ENCODE measurements around the gene GPNMB. TPM values are rescaled to one million over a fixed set of nuclear protein-coding genes. Genes with fewer than 3 reads are reported as not detected.

GPNMB gene
- total RNA-seq, 1 donor from 2014 or later: 0.13 TPM

DNA sequence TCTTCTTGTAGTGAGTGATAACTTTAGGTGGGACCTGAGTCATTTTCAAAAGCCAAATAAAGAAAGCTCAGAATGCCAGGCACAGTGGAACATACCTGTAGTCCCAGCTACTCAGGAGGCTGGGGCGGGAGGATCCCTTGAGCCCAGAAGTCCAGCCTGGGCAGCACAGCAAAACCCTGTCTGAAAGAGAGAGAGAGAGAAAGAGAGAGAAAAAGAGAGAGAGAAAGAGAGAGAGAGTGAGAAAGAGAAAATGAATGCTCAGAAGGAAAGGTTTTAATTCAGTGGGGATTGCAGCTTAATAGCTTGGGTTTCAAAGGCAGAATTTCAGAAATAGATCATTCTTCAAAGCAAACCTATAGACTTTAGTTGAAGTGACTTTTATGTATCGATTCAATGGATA lies 25.7 kb downstream of the GPNMB start:
- DNase-seq (ENCODE audit: low read depth in 2 of 2): no peak

DNA sequence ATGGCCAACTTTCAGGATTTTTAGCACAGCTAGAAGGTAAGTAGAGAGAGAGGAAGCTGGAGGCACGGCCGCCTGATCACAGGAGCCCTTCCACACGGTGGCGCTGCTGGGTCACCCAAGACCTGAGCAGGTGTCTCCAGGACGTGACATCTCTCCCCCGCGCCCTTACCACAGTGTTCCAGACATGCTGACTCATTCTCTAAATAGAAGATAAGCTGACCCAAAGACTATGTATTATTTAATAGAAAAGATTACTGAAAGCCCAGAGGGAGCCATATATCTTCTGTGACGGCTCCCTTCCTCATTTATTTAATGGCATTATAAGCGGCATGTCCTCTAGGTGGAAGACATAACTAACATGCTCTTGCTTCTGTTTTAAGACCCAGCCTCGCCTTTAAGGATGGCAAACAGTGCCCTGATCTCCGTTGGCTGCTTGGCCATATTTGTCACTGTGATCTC lies 26.6 kb downstream of the GPNMB start:
- peak; percentile 32 to 93 for DNase-seq (ENCODE audit: low read depth in 2 of 2)

DNA sequence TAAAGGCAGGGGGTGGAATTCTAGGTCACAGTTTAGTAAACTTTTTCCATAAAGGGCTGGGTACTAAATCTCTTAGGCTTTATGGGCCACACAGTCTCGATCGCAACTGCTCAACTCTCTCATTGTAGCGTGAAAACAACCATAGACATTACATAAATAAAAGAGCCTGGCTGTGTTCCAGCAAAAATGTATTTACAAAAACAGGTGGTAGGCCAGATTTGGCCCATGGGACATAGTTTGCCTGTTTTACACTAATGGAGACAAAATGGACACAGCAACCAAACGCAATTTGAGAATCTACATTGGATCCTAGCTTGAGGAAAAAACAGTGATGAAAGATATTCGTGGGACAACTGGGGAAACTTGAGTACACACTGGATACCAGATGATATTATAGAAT lies 29.3 kb downstream of the GPNMB start:
- DNase-seq (ENCODE audit: low read depth in 2 of 2): peak in 1 of 2 donors; percentile 46

DNA sequence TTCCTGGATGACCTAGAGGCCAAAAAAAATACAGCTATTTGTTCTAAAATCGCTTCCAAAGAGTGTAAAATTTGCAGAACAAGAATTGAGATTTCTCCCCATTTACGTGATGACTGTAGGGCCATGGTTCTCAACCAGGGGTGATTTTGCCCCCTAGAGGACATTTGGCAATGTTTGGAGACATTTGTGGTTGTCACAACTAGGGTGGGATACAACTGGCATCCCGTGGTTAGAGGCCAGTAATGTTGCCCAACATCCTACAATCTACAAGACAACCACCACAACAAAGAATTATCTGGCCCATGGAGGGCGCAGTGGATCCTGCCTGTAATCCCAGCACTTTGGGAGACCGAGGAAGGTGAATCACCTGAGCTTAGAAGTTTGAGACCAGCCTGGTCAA lies 29.8 kb downstream of the GPNMB start:
- no peak for DNase-seq (ENCODE audit: low read depth in 2 of 2)

DNA sequence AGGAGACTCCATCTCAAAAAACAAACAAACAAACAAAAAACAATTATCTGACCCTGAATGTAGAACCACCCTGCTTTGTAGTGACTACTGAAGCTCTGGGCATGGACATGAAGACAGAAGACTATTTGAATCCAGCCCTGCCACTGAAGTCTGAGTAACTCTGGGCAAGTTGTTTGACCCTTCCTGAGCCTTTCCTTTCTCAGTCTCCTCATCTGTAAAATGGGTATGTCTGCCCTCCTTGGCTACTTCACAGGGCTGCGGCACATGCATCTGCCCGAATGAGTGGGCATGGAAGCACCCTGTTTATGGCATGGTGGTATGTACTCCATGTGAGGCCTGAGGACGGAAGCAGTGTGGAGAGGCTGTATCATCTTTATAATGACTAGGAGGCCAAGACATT lies 30.4 kb downstream of the GPNMB start:
- no peak for DNase-seq (ENCODE audit: low read depth in 2 of 2)

DNA sequence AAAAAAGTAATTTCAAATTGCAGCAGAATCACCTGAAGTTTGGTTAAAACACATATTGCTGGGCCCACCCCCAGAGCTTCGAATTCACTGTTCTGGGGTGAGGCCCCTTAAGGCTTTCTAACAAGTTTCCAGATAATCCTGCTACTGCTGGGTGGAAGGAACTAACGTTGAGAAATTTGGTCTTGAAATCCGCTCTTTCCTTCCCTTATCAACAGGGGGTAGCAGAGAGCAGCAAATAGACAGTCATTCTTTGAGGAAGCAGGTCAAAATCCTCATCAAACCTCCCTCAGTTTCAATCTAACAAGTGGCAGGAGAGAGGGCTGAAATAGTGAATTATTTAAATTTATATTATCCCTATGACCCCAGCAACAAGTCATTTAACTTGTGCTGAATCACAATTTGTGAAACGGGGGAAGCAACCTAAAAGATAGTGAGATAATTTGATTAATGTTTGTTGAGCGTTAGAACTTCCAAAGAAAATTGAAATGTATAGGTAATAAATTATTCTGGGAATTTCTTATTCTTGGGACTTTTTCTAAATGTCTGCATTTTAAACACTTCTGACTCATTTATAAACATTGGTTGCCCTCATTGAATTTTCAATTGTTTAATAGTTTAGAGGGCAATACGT lies 30.9 kb downstream of the GPNMB start:
- peak; percentile 27 to 69 for DNase-seq (ENCODE audit: low read depth in 2 of 2)

DNA sequence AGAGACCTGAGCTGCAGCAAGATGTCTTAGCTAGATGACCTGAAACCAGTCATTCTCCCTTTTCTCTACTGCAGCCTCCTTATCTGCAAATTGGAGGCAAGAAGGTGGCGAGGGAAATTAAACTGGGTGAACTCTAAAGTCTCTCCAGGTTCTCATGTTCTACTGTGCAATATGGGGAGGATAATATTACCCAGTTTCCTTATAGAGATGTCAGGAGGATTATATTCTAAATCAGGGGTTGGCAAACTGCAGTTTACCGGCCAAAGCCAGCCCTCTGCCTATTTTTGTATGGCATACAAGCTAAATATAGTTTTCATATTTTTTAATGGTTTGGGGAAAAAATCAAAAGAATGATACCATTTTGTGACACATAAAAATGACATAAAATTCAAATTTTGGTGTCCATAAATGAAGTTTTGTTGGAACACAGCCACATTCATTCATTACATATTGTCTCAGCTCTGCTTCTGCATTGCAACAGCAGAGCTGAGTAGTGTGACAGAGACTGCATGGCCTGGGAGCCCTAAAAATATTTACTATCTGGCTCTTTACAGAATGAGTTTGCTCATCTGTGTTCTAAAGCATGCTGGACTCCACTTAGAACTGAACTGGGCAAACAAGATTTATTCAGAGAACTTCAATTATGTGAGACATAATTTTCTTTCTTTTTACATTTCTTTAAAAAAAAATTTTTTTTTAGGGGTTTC lies 33.4 kb downstream of the GPNMB start:
- no peak for DNase-seq (ENCODE audit: low read depth in 2 of 2)

DNA sequence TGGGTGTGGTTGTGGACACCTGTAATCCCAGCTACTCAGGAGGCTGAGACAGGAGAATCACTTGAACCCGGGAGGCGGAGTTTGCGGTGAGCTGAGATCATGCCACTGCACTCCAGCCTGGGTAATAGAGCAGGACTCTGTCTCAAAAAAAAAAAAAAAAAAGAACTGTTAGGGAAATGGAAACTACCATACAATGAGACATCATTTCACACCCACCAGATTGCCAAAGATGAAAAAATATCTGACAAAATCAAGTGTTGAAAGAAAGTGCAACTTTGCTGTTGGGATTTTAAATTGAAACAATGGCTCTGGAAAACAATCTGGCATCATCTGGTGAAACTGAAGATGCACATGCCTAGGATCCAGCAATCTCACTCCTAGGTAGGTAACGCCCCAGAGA lies 36.5 kb downstream of the GPNMB start:
- DNase-seq (ENCODE audit: low read depth in 2 of 2): no peak

DNA sequence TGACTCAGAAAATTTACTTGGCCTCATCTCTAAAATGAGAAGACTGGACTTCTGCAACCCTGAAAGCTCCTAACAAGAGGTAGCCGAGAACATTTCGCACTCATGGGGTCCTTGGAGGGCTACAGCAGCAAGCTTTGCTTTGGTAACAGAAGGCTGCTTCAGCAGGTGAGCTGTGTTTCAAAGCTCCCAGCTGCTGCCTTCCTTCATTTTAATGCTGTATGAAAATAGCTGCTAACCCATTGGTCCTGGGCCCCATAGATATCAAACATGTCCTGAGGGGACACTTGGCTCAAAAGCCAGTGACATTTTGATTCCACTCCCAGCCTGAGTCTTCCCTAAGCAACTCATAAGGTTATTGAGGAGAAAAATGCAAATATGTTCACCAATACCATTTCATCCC lies 38.3 kb downstream of the GPNMB start:
- DNase-seq (ENCODE audit: low read depth in 2 of 2): no peak

DNA sequence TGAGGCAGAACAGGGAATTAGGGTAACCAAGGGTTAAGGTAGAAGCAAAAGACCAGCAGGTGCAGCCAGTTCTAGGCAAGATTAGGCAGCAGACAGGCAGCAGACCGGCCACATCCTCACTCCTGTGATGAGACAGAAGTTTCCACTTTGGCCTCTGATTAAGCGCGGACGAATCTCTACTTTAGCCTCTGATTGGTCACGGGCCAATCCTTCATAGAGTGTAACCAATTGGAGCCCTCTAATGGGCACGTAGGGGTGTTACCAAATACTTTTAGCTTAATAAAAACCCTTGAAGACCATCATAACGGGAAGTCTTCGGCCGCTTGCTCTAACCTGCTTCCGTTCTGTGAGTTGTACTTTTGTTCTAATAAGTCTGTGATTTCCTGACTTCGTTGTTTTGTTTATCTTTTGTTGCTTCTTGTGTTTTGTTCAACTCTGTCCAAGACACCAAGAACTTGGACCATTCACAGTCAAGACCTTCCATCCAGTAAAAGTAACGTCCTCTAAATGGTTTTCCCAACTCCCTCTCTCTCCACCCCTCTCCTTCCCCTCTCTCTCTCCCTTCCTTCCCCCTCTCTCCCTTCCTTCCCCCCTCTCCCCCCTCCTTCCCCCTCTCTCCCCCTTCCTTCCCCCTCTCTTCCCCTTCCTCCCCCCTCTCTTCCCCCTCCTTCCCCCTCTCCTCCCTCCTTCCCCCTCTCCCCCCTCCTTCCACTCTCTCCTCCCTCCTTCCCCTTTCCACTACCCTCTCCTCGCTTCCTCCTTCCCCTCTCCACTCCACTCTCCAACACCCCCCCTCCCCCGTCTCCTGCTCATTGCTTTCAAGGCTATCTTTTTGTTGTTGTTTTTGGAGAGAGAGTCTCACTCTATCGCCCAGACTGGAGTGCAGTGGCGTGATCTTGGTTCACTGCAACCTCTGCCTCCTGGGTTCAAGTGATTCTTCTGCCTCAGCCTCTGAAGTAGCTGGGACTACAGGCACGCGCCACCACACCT lies 39.4 kb downstream of the GPNMB start:
- no peak for DNase-seq (ENCODE audit: low read depth in 2 of 2)

DNA sequence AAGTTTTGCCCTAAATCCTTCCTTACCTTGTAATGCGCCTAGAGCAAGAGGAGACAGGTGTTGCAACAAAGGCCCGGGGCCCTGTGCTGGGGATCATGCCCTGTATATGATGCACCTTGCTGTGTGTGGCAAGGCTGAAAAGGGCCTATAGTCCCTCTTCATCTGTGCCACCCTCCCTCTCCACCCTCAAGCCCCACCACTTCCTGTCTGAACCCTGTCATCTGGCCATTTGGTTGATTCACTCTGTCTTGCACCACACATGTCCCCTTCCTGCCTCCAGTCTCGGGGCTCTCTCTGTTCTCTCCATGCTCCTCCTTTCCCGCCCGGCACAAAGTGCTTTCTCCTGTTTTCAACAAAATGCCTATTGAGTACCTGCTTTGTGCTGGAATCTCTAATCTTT lies 41.0 kb downstream of the GPNMB start:
- DNase-seq (ENCODE audit: low read depth in 2 of 2): no peak

DNA sequence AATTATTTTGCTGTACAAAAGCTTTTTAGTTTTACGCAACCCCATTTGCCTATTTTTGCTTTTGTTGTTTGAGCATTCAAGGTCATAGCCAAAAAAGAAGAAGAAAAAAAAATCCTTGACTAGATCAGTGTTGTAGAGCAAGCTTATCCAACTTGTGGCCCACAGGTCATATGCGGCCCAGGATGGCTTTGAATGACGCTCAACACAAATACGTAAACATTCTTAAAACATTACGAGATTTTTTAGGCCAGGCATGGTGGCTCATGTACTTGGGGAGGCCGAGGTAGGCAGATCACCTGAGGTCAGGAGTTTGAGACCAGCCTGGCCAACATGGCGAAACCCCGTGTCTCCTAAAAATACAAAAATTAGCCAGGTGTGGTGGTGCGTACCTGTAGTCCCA lies 44.4 kb downstream of the GPNMB start:
- no peak for DNase-seq (ENCODE audit: low read depth in 2 of 2)

DNA sequence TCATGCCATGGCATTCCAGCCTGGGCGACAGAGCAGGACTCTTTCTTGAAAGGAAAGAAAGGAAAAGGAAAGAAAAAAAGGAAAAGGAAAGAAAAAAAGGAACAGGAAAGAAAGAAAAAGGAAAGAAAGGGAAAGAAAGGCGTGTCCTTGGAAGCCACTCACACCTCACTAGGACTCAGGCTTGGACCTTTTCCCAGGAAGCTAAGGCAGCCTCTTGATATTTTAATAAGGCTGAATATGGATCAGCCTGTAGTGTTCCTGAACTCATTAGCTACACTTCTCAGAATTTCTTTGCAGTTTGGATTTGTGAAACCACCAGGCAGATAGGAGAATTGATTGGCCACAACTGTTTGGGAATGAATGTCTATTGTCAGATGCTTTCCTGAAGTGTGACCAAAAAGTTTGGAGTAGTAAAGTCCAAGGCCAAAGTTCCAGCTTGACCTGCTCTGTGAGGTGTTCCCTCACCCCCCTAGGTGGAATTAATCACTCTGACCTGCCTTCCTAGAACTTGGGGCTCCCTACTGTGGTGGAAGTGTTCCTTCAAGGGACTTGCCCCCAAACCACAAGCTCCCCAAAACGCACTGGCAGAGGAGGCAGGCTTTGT lies 45.5 kb downstream of the GPNMB start:
- DNase-seq (ENCODE audit: low read depth in 2 of 2): no peak

DNA sequence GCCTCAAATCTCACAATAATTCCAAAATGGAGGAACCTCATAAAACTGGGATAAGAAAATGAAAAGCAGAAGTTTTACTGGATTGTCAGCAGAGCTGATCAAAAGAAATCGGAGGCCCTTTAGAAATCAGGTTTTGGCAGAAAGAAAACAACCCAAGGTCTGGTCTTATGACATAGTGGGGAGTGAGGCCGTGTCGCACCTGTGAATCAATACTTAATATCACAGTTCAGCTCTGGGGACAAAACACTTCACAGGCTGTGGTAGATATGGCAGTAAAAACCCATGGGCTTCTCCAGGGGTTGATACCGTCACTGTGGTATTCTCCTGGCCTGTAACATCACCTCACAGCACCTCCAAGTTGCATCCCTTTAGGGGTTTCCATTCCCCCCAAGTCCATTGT lies 46.0 kb downstream of the GPNMB start:
- no peak for DNase-seq (ENCODE audit: low read depth in 2 of 2)

DNA sequence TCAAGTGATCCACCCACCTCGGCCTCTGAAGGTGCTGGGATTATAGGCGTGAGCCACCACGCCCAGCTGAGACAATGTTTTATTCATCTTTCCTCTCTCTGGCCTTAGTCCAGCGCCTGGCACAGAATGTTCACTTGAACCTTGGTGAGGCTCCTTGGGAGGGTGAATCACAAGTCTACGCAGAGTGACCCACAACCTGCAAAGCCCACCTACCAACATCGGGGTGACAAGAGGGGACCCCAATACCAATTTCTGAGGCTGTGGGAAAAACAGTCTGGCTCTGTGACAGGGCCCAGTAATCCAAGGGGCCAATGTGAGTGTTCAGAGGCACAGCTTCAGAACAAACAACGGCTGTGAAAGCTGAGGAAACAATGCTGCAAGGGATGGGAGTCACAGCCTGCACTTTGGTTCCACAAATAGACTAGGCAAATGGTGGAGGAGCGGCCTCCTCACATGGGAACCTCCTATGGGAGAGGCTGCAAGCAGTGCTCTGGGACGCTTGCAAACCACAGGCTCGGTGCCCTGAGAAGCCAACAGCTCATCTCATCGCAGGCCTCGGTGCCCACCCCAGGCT lies 47.0 kb downstream of the GPNMB start:
- DNase-seq (ENCODE audit: low read depth in 2 of 2): no peak

DNA sequence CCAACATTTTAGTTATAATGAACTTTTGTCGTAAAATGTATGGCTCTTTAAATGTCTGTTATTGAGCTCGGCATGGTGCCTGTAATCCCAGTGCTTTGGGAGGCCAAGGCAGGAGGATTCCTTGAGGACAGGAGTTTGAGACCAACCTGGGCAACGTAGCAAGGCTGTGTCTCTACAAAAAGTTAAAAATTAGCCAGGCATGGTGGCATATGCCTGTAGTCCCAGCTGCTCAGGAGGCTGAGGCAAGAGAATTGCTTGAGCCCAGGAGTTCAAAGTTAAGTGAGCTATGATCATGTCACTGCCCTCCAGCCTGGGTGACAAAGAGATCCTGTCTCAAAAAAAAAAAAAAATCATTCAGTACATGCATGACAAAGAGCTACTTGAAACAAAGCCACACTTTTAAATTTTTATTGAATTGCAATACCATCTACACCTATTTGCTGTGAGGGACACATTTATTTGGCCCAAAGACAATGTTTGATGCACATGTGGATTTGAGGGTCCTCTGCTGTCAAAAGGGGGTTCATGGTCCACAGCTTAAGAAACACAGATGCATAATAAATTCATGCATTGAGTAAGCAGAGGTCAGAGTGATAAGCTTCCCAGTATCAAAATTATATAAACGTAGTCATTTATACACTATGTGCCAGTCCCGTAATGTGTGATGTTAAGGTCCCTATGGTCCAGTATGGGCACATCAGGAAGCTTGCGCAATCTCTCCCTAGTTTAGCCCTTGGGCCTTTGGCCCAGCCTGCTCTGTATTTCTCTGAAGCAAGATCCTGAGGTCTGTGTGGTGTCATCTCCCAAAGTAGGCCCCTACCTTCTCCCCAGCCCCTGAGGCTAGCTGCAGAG lies 48.2 kb downstream of the GPNMB start:
- no peak for DNase-seq (ENCODE audit: low read depth in 2 of 2)

DNA sequence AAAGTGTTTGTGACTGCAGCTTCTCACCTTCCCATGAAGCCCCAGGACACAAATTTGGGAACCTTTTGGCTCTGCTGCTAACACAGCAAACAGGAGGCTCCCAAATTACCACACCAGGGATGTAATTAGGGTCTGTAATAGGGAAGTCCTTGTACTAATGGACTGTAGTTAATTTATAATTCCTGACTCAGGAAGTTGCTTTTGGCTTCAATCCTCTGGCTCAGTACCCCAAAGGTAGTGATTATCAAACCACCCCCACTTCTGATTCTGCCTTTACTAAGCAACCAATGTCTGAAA lies 48.8 kb downstream of the GPNMB start:
- no peak for DNase-seq (ENCODE audit: low read depth in 2 of 2)

DNA sequence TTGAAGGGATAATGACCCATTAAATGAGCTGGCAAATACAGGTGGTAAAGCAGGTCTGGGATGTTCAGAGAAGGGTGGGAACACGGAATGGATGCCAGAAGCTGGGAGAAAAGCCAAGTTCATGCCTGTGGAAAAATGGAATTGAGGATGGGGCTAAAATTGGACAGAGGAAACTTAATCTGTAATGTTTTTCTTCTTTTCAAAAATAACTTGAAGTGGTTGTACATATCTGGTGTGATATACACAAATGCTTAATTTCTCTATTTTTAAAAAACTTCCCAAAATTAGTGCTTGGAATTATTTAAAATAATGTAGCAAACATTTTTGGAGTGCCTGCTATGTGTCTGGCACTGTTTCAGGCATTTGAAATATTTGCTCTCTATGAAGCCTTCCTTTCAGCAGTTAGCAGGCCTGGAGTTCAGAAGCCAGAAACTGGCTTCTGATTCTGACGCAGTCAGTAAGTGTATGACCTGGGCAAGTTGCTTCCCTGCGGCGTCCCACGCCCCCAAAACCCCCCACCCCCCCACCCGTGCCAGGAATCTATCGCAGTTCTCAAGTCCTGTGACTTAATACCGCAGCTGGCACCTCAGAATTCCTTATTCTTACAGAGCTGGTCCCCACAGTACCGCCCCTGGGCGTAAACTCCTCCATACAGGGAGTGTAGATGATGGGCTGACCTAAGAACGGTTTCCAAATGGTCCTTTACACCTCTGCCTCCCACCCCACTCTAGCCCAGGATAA lies 51.7 kb downstream of the GPNMB start:
- peak; percentile 29 to 47 for DNase-seq (ENCODE audit: low read depth in 2 of 2)

DNA sequence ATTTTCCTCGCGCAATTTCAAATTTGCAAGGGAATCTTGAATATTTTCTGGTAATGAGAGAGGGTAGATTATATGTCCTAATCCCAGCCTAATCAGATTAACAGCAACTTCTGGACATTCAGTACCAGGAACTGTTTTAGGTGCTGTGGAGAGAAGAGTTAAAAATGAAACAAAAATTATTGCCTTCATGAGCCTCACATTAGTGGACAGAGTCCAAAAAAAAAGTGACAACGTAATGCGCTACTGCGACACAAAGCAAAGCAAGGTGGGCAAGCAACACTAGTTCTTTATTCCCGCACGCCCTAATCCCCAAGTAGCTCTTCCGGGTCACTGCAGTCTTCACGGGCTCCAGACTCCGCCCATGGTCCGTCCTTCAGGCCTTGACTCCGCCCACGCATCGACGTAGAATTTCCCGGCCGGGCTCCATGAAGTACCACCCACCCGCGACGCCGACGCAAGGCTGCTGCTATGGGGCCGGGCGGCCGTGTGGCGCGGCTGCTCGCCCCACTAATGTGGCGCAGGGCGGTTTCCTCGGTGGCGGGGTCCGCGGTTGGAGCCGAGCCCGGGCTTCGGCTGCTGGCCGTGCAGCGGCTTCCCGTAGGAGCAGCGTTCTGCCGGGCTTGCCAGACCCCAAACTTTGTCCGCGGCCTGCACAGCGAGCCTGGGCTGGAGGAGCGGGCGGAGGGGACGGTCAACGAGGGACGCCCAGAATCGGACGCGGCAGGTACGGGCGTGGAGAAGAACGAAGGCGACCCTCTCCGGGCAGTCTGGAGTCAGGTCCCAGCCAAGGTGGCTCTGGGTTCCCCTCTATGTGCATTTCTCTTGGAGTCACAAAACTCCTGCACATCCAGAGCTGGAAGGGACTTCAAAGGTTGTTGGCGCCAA lies 52.6 kb downstream of the GPNMB start, which contains the start of gene MALSU1:
MALSU1 (plus strand) TSS at position 455 of the 885 bp plus-strand sequence; CDS start at position 469, 14 bp downstream.
- peak; percentile 90 to 96 for DNase-seq (ENCODE audit: low read depth in 2 of 2)

All from dermis microvascular lymphatic vessel endothelial cell (primary cell).